Endothelial cell of umbilical vein (primary cell): ENCODE results near the gene NT5C.

ENCODE experiments used
- JUN ChIP-seq: IDR thresholded peaks from 2 replicates; pipeline ENCODE4 v1.6.1; 2011; ENCODE audit warnings: borderline replicate concordance, low read depth; ENCODE audit not compliant: insufficient read length, insufficient read depth
- POLR2AphosphoS5 ChIP-seq: IDR thresholded peaks from 2 replicates; pipeline ENCODE4 v1.6.1; 2012; ENCODE audit warnings: low read depth, mild to moderate bottlenecking, control low read depth, low read length, moderate library complexity; ENCODE audit not compliant: insufficient read depth
- TF ChIP-seq, protein P1 (sequence below), 2 donors: IDR thresholded peaks; 1 replicate in 1 of 2; 2 replicates in 1 of 2; pipeline ENCODE4 v1.5.1; 2011; ENCODE audit warnings: low read length in 2 of 2, mild to moderate bottlenecking in 2 of 2, moderate library complexity in 2 of 2, control low read depth in 1 of 2, inconsistent platforms in 1 of 2, low read depth in 1 of 2; ENCODE audit not compliant: insufficient read depth in 1 of 2; ENCODE audit errors: extremely low read depth in 1 of 2

DNA sequence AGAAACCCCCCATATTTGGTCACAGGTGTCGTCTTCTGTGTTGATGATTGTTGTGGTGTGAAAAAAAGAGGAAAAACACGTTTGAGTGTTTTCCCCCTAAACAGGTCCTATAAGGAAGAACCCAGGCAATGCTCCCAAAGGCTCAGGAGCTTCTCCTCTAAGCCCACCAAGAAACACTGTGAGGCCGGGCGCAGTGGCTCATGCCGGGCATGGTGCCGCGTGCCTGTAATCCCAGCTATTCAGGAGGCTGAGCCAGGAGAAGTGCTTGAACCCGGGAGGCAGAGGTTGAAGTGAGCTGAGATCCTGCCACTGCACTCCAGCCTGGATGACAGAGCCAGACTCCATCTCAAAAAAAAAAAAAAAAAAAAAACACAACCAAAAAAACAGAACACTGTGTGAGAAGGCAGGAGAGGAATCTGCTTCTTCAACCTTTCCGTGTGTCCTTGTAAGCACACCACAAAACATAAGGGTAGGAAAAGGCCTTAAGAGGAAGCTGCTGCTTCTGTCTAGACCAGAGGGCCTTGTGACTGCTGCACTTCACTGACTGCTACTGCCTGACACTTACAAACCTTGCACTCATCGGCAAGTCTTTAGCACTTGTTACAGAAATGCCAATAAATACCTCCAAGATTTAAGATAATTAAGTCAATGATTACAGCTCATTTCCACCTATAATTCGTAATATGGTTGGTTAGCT is 13.4 kb upstream of the NT5C start:
- TF ChIP-seq, protein P1, sequence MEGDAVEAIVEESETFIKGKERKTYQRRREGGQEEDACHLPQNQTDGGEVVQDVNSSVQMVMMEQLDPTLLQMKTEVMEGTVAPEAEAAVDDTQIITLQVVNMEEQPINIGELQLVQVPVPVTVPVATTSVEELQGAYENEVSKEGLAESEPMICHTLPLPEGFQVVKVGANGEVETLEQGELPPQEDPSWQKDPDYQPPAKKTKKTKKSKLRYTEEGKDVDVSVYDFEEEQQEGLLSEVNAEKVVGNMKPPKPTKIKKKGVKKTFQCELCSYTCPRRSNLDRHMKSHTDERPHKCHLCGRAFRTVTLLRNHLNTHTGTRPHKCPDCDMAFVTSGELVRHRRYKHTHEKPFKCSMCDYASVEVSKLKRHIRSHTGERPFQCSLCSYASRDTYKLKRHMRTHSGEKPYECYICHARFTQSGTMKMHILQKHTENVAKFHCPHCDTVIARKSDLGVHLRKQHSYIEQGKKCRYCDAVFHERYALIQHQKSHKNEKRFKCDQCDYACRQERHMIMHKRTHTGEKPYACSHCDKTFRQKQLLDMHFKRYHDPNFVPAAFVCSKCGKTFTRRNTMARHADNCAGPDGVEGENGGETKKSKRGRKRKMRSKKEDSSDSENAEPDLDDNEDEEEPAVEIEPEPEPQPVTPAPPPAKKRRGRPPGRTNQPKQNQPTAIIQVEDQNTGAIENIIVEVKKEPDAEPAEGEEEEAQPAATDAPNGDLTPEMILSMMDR (IDR thresholded peaks at IDR 0.05; ENCODE audit: extremely low read depth in 1 of 2, insufficient read depth in 1 of 2, low read depth in 1 of 2, low read length in 2 of 2) = no peak
- TF ChIP-seq JUN (no peak), POLR2AphosphoS5 (no peak)
